Ovary (tissue), 3 donors: ENCODE data around the gene ADAMTS6.

Source experiments
- EP300 ChIP-seq: sonication (generic); formaldehyde crosslinking; IDR thresholded peaks from one replicate; pipeline ENCODE4 v1.6.1; 2017; ENCODE audit warnings: antibody characterized with exemption
- POLR2A ChIP-seq: fragments of 450-650 bp; IDR thresholded peaks from one replicate; pipeline ENCODE4 v1.6.1; 2017; ENCODE audit warnings: antibody characterized with exemption, mild to moderate bottlenecking, moderate library complexity
- TF ChIP-seq, protein P1 (sequence below), 3 donors: fragments of 450-650 bp in 2 of 3; fragments of 200-600 bp in 1 of 3; IDR thresholded peaks; one replicate each; pipeline versions ENCODE4 v1.5.1 to v1.8.0; 2016 to 2022; ENCODE audit warnings: antibody characterized with exemption in 3 of 3, mild to moderate bottlenecking in 1 of 3
- donor health status: DM: no; HTN: no; CAD: no.

DNA sequence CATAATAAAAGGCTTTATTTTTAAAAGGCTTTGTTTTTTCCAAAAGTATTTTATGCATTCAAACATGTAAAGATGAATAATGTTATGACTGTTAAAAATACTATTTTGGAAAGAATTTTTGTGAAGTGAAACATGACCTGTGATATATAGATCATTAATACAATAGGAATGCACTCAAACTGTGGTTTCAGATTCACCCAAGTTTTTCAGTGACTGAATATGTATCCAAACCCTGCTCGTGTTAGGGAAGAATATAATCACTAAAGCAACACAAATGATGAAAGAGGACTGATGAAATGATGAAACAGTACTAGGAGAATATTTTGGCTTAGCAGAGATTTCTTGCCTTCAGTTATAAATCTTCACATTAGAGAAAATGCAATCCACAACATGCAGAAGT is 278.0 kb downstream of the ADAMTS6 start:
- TF ChIP-seq, protein P1, sequence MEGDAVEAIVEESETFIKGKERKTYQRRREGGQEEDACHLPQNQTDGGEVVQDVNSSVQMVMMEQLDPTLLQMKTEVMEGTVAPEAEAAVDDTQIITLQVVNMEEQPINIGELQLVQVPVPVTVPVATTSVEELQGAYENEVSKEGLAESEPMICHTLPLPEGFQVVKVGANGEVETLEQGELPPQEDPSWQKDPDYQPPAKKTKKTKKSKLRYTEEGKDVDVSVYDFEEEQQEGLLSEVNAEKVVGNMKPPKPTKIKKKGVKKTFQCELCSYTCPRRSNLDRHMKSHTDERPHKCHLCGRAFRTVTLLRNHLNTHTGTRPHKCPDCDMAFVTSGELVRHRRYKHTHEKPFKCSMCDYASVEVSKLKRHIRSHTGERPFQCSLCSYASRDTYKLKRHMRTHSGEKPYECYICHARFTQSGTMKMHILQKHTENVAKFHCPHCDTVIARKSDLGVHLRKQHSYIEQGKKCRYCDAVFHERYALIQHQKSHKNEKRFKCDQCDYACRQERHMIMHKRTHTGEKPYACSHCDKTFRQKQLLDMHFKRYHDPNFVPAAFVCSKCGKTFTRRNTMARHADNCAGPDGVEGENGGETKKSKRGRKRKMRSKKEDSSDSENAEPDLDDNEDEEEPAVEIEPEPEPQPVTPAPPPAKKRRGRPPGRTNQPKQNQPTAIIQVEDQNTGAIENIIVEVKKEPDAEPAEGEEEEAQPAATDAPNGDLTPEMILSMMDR (IDR thresholded peaks at IDR 0.05): no peak
- TF ChIP-seq POLR2A: no peak
- no peak for TF ChIP-seq EP300
